CD4-positive, alpha-beta T cell treated with Interleukin-4 for 4 hours (primary cell): ENCODE data around the gene MINDY4.

Experiments used
- DNase-seq: peaks from one replicate; pipeline ENCODE4 v3.0.0-alpha.2; 2020

Gene MINDY4

DNA sequence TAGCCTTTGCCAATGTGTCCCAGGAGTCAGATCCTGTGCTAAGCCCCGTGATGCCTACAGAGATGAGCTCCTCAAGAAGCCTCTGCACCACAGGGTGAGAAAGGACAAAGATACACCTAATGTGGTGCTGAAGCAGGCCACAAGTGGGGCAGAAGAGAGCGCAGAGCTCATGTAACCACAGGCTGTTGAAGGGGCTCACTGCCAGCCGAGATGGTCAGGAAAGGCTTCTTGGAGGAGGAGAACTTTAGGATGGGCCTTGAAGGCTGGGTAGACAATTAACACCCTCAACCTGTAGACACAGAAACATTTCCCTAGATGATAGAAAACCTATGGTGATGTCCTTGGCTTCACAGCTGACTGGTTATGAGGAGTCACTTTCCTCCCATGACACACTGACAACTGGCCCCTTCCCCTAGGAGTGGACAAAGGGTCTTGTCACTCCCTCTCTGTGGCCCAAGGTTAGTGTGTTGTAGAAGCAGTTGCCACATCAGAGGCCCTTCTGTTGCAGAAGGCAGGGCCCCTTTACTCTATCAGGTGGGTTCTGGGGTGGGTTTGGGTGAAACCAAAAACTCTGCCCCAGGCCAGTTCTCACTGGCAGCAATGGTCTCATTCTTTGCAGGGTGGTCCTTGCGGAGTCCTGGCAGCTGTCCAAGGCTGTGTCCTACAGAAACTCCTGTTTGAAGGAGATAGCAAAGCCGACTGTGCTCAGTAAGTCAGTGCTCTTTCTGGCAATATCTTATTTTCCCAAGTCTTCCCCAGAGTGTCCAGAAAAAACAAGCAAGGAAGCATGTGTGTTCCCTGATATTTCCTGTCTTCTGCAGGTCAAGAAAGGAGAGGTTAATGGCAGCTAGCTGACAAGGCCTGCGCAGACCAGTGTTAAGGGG, 69.2 kb downstream of the MINDY4 start:
- no peak for DNase-seq

DNA sequence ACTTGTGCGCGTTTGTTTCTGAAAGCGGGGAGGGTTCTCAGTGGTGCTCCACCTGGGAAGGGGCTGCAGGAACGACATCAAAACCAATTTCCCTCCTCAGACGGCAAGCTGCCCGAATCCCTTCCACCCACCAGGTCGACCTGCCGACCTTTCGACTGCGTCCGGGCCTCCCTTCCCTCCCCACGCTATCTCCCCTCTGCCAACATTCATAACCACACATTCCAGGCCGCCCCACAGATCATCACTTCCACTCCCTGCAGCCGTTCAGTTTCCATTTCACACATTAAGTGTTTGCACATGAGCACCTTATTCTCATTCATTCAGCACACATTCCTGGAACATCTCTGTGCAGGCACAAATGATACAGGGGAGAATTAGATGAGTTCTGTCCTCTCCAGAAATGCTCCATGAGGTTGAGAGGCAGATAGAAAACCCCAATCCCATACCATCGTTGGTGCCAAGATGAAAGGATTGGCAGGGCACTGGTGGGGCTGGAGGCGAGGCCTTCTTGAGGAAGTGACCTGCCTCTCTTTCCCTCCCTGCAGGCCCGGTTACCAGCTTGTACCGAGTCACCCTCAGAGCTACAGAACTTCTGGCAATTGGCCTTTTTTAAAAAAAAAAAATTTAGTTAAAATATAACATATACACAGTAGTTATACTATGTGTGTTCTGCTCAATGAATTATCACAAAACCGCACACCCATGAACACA, 70.0 kb downstream of the MINDY4 start:
- no peak for DNase-seq

DNA sequence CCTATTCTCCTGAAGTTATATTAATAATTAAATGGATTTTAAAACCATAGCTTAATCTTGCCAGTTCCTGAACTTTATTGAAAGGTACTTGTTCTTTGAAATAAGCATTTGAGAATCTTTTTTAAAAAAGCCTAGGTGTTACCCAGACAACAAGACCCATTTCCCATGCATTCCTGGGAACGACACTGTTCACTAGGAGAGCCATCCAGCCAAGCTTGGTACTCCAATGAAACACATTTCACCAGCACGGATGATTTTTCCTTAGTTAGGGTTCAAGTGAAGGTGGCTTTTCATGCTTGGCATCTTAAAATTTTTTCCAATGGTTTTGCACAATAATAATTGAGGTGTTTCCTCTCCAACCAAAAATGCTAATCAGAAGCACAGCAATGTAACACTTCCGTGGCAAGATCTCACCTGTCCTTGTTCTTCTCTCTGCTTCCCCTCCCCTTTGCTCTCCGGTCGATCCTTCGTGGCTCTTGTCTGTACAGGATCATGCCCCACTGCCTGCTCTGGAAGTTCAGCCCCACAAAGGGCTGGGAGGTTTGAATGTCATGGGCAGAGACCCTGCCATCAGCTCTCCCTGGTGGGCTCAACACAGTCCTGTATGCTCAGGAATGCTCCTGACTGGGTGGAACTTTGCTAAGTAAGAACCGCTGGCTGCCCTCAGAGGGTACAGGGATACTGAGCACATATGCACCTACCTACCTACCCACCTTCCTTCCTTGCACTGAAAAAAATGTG, 70.8 kb downstream of the MINDY4 start:
- DNase-seq = no peak

DNA sequence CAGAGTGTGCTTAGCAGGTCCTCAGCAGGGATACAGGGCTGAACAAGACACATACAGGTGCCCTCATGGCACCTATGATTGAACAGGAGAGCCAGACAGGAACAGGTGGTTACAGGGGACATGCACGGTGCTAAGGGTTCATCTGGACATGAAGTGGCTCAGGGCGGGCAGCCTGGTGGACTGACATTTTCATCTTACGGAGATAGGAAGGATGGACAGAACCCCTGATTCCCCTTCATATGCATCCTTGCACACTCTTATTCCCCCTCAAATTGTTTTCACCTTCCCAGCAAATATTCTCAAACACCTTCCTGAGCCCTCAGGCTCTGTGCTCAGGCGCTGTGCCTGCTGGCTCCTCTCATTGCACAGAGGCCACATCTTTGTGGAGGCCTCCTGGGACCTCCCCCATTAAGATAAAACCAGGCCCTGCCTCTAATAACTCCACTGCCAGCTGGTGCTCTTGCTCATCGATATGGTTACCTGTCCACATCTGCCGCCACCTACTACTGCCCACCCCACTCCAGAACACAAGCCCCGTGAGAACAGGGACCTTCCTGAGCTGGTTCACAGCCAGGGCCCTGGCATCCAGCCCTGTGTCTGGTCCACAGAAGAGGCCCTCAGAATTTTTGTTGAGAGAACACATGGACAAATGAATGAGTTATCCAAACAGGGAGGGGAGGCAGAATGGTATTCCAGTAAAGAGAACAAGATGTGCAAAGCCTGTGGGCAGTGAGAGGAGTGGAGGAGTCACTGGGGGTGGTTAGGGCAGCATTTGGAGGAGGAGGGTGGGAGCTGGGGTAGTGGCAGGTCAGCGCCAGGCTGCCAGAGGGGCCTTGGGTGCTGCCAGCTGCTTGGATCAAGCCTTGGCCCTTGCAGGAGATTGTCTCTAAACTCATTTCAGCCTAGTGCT, 71.6 kb downstream of the MINDY4 start:
- DNase-seq = no peak

DNA sequence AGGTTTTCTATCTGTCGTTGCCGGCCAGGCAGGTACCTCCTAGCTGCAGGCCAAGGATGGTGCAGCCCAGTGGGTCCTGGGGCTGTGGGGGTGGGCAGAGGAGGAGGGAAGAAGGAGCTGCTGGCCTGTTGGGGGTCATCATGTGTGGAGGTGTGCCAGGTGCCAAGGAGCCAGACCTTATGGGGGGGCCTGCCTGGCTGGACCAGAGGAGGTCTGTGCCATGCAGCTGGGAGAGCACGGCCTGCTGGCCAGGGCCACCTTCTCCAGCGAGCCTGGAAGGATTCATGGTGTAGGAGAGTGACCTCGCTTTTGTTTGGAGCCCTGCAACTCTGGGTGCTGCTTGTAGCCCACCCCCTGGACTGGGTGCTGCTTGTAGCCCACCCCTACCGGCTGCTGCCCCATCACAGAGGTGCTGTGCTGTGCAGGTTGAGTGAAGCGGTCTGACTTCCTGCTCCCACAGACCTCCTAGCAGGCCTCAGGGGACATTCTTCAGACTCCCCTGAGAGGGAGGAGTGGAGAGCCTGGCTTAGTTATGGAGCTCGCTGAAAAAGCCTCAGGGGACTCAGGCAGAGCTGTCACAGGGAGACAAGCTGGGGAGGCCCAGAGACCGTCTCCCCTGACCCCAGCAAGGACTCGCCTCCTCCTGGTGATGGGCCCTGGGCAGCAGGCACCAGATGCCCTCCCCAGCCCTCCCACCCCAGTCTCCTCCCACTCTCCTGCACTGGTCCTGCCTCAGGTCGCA, 72.7 kb downstream of the MINDY4 start:
- no peak for DNase-seq

DNA sequence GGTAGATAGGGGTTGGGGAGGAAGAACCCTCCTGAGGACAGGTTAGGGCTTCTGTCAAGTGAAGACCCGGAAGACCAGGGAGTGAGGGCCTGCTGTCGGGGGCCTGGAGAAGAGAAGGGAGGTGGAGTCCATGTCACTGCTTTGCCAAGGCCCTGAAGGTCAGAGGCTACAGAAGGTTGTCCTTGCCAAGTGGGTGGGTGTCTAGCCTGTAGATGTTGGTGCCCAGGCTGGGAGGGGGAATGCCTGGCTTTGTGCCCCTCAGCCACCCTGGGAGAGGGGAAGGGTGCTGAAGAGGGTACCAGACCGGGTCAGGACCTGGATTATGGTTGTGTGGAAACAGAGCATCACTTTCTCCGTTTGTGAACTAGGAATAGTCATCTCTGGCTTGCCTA, 73.3 kb downstream of the MINDY4 start:
- no peak for DNase-seq

DNA sequence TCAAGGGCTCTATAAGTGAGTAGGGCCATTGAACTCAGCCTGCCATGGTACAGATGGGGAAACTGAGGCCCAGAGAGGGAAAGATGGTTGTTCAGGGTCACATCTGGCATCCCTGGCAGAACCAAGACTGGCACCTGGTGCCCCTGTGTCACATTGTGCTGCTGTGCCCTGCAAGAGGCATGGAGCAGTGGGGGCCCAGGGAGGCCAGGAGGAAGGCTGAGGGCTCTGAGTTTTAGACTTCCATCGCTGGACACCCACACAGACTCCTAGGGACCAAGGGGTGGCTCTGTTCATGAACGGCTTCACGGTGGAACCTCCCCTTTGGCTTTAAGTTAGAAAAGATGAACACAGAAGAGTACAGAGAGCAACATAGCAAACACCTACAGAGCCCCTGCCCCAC, 73.7 kb downstream of the MINDY4 start:
- no peak for DNase-seq

DNA sequence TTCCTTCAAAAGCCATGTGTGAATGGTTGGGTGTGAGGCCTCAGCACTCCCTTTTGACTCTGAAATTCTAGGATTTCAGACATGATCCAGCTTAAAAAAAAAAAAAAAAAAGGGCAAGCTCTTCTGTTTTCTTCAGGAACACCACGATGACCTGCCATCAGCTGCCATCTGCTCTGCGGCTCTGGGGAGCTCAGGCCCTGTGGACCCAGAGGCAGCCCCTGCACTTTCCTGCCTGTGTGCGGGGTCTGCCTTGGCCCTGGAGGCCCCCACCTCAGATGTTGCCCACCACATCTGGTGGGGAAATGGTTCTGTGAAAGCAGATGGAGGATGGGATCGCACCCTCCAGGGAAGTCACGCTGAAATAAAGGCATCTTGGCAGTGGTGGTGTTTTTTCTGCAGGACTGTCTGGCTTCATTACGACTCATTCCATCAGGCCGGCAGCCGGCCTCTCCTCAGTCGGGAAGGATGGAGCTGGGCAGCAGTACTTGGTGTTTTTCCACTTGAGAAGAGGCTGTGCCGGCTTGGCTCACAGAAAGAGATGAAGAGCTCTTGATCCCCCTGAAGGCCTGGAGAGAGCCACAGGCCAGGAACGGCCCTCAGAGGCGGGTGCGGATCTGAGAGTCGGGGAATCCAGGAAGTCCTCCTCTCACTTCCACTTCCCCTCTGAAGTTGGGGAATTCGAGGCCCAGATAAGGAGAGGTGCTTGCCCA, 74.4 kb downstream of the MINDY4 start:
- no peak for DNase-seq

DNA sequence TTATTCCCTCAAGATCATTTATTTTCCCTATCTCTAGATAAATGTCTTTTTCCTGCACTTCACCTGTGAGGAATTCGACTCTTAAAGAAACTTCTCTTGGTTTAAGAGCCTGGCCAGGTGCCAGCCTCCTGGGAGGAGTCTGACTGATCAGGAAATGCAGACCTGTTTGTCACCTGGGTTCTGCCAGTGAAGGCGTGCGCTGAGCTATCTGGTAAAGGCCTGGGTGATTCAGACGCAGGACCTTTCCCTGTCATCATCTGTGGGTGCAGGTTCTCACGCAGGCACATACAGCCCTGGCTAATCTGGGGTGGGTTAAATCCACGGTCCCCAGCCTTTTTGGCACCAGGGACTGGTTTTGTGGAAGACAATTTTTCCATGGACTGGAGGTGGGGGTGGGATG, 75.2 kb downstream of the MINDY4 start:
- DNase-seq = no peak

DNA sequence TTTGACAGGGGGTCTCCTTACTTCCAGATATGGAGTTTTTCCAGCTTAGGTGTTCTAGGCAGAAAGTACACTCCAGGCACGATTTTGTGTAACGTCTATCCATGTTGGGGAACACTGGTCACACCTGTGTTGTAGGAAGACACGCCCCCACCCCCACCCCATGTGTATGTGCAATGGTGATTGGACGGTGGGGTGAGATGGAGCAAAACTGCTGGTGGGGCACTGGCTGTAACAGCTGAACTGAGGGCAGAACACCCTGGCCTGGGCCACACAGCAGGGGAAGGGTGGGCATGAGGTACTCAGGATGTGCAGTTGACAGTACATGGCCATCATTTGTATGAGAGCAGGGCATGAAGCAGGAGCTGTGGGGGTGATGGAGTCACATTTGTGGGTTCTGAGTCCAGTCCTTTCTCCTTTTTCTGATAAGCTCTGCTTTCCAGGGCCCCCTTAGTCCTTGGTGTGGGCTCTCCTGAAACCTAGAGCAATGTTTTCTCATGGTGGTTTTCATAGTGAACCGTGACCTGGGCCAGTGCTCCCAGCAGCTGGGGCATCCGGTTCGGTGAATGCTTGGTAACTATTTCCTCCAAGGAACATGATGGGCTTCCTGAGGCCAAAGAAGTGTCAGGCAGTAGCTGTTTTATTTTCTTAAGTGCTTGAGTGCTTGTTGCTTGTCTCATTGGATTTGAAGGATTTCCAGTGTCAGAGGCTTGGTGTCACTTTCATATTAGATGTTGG, 77.1 kb downstream of the MINDY4 start:
- DNase-seq = no peak

DNA sequence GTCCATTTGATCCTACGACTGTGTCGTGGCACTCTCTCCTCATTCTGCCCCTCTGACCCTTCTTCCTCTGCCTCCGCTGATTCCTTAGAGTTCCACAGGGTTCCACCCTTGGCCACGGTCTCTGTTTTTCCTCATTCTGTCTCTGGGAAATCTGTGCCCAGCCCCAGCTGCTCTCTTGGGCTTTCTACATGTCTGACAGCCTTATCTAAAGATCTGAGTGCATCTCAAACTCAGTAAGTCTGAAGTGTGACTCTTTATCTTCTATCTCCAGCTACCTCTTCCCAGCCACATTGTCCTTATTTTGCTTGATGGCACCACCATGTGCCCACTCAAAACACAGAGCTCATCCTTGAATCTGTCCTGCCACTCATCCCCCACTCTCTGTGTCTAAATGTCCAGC, 78.3 kb downstream of the MINDY4 start:
- no peak for DNase-seq

DNA sequence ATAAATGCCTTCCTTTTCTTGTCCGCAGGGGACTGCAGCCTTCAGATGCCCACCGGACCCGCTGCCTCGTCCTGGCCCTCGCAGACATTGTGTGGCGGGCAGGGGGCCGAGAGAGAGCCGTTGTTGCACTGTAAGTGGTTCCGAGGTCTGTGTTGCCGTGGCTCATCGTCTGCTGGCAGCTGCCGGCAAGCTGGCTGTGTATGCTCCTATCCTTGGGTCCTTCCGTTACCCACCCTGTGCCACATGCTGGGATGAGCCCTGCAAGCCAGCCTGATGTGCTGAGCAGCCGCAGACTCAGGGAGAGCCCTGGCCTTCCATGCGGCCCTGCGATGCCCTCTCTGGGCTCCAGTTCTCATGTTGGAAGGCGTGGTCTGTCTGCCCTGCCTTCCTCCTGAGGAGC, 79.2 kb downstream of the MINDY4 start:
- DNase-seq = no peak

DNA sequence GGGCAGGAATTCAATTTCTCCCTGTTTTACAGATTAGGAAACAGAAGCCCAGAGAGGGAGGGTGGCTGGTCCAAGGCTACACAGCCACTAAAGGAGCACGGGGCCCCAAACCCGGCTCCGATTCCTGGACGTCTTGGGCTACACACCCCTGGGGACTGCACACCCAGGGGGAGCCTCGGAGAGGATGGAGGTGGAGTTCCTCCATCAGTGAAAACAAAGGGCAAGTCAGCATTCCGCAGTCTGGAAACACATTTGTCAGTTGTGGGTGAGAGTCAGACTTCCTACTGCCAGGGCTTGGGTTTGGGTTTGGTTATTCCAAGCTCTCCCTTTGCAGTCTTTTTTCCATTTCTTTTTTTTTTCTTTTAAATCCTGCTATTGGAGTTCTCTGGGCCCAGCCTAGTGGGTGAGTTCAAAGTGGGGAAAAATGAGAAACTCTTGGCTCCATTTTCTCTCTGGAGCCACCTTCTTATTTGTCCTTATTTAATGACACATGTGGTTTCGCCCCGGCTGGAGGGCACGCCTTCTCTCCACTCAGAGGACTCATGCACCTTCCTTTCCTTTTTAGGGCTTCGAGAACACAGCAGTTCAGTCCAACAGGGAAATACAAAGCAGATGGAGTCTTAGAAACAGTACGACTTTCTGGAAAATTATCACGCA, 80.6 kb downstream of the MINDY4 start:
- DNase-seq = no peak

DNA sequence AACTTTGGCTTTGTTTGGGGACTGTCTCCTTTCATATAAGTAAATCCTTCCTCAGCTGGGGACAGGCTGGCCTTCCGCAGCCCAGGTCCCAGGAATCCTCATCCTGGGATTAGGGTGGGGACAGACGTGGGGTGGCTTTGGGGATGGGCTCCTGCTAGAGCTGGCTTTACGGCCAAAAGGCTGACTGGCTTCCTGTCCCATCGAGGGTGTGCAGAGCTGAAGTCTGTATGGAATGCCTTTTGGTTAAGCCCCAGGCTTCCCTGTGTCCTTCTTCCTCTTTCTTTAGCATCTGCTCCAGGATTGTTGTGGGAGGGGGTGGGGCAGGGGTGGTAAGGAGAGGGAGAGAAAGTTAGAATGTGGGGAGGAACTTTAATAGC, 81.1 kb downstream of the MINDY4 start:
- no peak for DNase-seq

DNA sequence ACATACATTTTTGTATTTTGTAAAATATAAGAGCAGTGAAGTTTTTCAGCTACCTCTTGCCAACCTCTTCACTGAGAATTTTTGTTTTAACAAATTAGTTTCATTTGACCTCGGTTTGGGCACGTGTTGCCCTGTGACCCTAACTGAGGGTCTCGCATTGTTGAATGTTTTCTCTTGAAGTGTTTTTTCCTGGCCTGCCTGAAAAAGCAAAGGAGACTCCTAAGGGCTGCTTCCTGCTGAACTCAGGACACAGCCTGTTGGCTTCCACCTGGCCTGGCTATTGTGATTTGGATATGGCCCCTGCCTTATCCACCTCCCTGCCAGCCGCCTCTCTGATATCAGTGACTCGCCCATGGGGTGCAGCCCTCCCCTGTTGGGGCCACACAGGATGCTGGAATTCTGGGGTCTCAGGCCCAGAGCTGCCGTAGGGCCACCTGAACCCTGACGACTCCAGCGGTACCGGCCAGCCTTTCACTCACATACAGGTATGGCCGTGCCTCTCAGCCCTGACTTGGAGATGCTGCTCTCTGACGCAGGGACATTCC, 81.6 kb downstream of the MINDY4 start:
- no peak for DNase-seq

DNA sequence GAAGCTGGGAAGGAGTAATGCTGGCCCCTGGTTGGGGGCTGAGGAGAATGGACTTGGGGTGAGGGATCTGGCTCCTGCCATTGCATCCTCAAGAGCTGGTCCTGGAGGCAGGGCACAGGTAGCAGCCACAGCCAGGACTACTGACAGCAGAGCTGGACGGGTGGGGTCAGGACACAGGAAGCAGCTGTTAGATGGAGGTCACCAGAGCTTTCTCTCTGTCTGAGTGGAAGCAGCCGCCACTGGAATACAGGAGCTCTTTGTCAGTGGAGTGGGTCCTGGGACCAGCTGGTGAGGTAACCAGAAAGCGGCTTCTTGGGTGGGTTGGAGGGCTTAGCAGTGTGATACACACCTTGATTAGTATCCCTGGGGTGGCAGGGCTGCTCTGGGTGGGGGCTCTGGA, 82.4 kb downstream of the MINDY4 start:
- DNase-seq = no peak

DNA sequence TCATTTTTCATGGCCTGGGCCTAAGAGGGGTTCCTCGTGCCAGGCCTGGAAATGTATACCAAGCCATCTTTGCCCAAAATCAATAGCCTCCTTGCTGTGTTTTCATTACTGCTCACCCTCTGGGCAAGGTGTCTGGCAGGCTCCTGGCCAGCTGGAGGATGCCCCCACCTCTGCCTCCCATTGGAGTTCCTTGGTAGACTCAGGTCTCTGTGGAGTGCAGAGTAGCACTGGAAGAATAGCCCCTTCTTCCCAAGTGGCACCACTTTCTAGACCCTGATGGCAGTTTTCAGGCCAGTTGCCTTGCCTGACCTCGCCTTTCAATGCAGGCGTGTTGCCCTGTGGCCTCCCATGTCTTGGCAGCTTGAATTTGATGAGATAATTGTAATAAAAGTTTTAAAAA, 84.7 kb downstream of the MINDY4 start:
- DNase-seq = no peak

DNA sequence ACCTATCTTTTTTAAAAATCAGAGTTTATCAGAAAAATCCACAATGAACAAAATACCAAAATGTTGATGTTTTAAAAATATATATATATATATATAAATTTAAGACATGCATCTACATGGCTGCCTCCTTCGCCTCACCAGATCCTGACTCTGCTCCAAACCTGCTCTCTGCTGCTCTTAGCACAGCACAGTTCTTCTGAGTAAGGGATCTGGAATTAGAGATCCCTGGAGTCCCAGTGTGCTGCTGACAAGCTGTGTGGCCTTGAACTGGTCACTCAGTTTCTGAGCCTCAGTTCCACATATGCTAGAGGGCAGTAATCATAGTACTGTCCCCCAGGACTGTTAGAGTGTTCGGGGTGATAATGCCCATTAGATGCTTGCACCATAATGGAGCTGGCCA, 87.4 kb downstream of the MINDY4 start:
- no peak for DNase-seq

DNA sequence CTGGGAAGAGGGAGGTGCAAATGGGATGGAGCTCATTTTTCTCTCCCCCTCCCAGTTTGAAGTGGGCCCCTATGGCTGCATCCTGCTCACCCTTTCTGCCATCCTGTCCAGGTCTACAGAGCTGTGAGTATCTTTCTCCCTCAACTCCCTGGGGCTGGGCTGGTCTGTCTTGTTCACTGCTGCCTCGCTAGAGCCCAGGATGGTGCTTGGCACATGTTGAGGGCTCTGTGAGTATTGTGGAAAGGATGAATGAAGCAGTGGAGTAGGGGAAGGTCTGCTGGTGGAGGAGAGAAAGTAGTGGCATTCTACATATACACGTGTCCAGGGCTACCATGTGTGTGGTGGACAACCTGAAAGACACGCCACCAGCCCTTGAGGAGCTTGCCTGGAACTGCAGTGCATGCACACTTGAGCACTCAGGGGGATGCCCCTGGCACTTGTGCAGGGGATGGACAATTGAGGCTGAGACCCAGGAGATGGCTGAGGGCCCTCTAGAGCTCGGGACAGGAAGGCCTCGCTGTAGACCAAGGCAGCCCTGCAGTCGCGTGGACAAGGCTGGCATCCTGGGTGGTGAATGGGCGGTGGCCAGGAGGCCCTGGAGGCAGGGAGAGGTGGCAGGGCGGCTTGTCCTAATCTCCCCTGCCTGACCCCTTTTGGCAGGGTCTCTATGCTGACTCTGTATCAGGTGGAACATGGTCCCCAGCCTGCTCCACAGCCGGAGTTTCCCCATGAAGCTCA, 88.2 kb downstream of the MINDY4 start:
- no peak for DNase-seq
